HG03060 (cell line): ENCODE measurements around the gene CFAP157.

ENCODE experiments used
- ATAC-seq: cut with Tn5 transposase; IDR thresholded peaks from one replicate; pipeline ENCODE4 v1.9.1; 2021; ENCODE audit warnings: low read depth, moderate number of reproducible peaks; ENCODE audit not compliant: unreplicated experiment

Gene CFAP157

DNA sequence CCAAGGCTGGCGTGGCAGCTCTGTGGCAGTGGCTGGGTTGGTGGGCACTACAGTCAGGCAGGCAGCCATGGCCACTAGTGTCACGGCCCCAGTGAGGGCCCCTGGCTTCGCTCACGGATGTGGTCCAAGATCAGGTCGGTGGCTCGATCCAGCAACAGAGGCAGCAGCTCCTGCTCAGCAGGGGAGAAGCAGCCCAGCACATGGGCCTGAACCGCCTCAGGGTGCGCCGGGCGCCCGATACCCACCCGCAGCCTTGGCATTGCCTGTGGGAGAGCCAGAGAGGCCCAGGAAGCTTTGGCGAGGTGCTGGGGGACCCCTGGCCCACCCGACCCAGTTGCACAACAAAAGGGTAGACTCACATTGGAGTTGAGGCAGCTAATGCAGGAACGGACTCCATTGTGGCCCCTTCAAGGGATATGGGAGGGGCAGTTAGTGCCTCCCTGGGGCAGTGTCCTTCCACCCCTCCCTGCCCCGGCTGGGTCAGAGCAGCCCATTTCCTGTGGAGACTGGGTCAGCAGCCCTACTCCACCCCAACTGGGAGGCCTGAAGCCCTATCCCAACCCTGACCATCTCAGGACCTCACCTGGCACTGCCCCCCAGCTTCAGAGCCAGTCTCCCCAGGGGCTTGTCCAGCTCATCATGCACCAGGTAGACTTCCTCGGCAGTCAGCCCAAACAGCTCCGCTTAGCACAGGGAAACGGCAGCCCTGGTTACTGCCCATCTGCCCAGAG is 7.4 kb downstream of the CFAP157 start:
- ATAC-seq: no peak

DNA sequence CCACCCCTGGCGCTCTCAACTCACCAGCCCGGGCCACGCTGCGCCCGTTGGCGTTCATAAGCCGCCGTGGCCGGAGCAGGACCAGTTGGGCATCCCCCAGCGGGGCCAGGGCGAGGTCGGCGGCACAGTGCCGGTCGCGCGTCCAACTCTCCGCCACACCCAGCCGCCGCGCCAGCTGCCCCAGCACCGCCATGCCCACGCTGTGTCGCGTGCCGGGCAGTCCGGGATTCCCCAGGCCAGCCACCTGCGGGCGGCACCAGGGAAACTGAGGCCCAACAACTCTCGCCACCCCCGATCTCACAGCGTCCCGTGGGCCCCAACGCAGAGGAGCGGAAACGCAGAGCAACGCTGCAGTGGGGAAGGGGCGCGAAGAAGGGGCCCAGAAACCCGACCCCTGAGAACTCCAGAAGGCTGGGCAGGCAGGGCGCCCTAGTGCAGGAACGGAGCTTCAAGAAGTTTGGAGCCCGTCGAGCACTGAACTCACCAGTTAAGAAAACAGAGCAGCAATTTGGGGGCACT is 8.2 kb downstream of the CFAP157 start:
- no peak for ATAC-seq

DNA sequence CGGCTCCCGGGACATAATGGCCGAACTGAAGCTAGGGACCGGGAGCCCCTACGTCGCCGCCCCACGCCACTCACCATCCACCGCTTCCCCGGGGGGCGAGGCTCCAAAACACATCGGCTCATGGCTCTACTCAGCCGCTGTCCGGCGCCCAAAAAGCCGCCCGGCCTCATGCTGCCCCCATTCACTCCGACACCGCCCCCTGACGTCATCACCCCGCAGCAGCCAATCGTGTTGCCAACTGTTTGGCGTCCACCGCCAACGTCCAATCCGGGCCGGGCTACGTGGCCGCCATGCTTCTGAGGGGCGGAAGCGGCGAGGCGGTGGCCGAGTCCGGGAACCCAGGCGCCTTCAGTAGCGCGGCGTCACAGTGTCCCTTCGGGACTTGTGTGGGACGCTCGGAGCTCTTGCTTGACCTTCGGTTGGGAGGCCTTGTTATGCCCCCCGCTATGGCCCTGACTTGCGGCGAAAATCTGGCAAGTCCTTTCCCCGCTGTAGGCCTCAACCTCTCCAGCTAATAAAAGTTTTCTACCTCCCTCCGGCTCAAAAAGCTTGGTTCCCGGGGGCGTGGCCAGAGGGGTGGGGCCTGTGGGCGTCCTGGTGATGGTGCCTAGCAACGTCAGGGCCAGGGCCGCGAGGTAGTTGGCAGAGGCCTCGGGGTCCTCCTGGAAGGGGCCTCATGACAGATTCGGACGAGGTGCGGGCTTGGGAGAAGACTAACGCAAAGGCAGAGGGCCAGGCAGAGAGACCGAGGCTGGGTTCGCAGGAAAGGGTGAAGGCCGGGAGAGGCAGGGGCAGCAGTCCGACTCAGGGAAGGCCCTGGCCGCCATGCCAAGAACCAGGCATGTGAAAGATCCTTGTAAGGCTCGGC is 8.9 kb downstream of the CFAP157 start, which contains the start of the genes PTRH1 and TTC16:
PTRH1 (minus strand) TSS at position 194 of the 868 bp plus-strand sequence; CDS start at position 170, 24 bp downstream.
TTC16 (plus strand) TSS at position 610 of the 868 bp plus-strand sequence; CDS start at position 677, 67 bp downstream.
- peak; percentile 86 for ATAC-seq

DNA sequence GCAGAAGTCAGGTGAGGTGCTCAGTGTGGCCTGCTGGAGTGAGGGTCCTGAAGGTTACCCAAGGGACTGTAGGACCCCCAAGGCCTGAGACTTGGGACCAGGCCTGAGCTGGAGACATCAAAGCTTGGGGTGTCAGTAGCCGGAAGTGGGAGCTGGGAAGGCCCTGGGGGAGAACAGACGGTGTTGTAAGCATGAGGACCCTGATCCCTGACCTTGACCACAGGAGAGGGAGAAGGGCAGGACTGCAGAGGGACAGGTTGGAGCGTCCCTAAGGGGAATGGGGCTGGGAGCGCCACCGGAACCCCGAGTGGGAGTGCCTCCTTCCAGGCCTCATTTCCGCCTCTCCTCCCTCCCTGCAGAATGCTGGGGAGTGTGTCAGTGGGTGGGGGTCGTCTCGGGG is 9.6 kb downstream of the CFAP157 start:
- ATAC-seq: no peak

DNA sequence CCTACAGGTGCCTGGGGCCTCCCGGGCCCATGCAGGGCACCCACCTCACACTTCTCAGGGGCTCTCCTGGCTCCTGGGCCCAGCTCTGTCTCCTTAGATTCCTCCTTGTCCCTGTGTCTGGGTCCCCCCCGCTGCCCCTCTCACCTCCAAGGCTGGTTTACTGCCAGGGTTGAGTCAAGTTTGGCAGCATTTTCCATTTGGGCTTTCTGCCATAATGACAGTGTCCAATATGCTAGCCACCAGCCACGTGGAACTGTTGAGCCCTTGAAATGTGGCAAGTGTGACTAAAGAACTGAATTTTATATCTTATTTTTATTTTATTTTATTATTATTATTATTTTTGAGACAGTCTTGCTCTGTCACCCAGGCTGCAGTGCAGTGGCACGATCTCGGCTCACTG is 11.0 kb downstream of the CFAP157 start:
- no peak for ATAC-seq

DNA sequence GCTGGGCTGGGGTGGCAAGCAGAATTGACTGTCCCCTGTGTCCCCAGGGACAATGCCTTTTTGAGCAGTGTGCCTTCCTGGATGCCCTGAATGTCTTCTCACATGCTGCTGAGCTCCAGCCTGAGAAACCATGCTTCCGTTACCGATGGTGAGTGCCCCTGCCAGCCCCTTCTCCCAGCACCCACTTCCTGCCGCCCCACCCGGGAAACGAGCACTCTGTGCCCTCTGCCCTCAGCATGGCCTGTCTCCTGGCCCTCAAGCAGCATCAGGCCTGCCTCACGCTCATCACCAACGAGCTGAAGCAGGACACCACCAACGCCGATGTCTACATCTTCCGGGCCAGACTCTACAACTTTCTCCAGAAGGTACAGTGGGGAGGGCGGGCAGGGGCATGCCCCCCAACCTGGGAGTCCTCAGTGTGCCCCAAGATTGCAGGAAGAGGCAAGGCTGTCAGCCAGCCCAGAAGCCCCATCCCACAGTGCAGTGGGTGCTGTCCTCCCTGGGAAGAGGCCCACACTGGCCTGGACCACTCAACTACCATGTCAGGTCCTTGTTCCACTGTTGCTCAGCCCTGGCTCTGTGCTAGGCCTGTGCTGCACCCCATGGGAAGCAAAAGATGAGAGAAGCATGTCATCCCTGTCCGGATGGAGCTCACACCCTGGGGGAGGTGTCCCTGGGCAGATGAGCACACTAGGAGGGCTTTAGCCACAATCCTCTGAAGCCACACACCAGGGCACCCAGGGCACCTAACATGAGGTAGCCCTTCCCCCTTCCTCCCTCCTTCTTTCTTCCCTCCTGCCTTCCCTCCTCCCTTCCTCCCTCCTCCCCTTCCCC is 13.5 kb downstream of the CFAP157 start:
- no peak for ATAC-seq

DNA sequence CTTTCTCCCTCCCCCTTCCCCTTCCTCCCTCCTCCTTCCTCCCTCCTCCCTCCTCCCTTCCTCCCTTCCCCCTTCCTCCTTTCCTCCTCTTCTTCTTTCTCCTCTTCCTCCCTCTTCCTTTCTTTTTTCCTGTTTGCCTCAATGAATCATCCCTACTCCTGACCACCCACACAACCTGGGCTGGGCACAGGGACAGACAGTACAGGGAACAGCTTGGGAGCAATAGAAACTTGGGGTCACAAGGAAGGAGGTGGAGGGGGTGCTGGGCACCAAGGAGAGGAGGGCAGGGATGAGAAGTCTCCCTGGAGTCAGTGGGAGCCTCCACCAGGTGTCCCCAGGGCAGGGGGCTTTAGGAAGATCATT is 14.1 kb downstream of the CFAP157 start:
- no peak for ATAC-seq

DNA sequence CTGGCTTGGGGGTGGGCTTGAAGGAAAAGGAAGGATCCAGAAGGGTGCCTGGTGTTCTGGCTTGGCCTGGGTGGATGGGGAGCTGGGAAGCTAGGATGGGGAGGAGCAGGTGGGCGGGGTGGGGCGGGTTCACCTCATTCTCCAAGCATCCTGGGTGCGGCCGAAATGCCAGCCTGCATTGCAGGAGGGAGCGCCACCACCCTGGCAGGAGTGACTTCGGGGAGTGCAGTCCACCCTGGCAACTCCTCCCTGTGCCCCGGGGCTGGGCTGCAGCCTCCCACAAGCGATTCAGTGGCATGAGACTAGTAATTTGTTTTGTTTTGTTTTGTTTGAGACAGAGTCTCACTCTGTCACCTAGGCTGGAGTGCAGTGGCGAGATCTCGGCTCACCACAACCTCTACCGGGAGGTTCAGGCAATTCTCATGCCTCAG is 14.6 kb downstream of the CFAP157 start:
- ATAC-seq: no peak

DNA sequence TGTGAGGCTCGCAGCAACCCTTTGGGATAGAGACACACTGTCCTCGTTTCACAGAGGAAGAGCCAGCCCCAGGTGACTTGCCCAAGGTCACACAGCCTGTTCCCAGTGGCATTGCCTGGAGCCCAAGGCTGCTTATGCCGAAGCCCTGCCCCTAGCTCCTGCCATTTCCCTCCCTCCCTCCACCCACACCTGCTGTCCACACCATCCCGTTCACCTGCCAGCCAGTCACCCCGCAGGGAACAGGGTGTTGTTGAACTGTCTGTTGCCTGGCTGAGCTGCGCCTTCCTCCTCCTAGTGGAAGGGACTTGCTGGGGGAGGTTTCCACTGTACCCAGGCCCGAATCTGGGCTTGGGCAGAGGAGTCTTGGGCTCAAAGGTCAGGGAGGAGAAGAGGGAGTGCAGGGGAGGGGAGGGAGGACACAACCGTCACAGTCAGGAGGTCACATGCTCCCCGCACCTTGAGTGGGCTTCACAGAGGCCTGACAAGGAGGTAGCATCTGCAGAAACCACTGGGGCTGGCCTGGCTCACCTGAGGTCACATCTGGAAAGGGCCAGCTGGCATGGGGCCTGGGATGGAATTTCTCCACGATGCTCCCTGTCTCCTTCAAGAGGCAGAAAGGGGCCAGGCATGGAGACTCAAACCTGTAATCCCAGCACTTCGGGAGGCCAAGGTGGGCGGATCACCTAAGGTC is 15.4 kb downstream of the CFAP157 start:
- ATAC-seq: no peak

DNA sequence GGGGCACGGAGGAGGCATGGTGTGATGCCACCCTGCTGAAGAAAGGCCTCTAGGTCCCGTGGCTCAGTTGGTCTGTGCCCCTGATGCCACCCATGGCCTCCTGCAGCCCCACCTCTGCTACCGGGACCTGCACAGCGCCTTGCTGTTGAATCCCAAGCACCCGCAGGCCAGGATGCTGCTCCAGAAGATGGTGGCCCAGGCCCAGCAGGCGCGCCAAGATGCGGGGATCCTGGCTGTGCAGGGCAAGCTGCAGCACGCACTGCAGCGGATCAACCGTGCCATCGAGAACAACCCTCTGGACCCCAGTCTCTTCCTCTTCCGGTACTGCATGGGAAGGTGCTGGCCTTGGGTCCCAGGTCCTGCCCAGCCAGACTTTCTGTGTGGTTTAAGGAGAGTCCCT is 16.2 kb downstream of the CFAP157 start:
- no peak for ATAC-seq

DNA sequence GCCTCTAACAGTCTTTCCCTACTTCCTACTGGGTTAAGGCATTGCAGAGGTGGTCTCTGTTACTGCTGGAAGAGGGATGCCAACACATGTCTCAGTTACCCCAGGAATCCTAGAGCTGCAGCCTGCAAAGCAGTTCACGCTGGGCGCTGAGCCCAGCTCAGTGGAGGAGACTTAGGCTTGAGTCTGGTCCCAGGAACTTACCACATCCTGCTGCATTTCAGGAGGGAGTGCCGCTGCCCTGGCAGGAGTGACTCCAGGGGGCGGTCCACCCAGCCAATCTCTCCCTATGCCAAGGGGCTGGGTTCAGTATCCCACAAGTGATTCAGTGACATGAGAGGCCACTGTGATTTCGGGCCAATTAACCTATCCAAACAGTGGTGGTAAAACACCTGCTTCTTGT is 16.7 kb downstream of the CFAP157 start:
- ATAC-seq: no peak

DNA sequence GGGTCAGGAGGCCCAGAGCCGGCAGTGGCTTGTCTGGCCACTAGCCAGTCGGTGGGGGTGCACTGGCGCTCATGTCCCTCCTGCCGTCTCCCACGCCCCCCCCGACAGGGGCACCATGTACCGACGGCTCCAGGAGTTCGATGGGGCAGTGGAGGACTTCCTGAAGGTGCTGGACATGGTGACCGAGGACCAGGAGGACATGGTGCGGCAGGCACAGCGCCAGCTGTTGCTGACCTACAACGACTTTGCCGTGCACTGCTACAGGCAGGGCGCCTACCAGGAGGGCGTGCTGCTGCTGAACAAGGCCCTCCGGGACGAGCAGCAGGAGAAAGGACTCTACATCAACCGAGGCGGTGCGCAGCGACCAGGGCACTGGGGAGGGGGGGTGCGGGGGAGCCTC is 17.2 kb downstream of the CFAP157 start:
- ATAC-seq: no peak

DNA sequence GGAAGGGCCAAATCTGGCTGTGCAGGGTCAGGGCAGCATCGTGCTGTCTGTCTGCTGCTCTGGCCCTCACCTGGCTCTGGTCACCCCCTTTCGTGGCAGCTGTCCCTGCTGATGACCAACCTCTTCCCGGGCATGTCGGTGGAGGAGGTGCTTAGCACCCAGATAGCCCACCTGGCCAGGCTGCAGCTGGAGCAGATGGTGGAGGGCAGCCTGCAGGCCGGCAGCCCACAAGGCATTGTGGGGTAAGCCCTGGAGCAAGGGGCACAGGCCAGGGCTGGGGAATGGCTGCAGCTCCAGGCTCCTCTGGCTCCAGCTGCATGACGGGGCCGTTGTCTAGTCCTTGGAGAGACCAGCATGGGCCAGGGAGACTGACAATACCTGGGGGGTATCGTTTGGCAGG is 20.1 kb downstream of the CFAP157 start:
- ATAC-seq: no peak

DNA sequence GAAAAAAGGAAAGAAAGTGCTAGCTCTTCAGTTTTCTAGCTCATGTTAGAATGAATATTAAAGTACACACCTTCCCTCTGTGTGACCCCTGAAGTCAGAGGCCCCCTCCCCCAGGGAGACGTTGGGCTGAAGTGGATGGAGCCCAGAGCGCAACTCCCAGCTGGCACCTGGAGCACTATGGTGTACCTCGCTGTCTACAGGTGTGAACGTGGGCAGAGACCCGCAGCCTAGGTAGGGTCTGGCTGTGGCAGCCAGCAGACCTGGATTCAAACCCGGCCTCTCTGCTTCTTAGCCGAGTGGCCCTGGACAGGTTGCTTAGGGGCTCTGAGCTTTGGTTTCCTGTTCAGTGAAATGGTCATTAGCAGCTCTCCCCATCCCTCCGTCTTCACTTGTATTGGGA is 22.0 kb downstream of the CFAP157 start:
- ATAC-seq: no peak

DNA sequence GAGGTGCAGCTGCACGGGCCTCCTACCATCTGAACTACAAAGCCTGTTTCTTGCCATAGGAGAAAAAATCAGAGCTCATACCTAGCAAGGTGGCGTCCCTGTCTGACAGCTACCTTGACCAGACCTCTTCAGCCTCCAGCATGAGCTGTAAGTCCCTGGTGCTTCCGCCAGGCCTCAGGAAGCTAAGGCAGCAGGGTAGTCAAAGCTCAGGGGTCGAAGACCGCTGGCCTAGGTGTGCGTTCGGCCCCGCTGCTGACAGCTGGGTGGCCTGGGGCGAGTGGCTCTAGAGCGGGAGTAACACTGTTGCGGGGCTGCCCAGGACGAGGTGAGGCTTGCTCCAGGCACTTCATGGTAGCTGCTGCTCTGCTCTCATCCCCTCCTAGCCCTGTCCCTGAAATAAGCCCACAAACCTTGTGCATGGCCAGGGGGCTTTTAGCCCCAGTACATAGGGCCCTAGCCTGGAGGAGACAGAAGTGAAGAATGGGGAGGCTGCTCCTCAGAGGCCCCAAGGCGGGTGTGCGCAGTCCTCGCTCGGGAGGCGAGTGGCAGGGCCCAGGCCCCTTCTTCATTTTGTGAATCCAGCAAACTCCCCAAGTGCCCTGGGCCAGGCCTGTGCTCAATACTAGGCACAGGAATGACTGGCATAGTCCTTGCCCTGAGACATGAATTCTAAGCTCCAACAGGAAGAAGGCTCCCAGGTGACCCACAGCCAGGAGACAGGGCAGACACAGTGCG is 22.9 kb downstream of the CFAP157 start:
- no peak for ATAC-seq

DNA sequence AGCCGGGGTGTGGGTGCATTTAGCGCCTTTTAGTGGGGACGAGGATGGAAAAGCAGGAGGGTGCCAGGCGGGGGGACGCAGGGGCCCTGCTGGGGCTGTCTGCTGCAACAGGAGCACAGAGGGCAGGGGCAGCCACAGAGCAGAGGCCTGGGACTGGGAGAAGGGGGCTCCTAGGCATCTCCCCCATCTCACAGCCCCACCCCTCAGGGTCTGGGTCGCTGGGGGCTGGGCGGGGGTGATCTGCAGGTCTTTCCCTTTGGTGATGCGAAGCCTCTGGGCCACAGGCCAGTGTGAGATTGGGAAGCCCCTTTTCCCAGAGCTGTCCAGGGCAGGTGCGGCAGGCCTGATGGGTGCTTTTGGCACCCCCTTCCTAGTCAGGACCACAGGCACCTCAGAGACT is 23.5 kb downstream of the CFAP157 start:
- no peak for ATAC-seq

DNA sequence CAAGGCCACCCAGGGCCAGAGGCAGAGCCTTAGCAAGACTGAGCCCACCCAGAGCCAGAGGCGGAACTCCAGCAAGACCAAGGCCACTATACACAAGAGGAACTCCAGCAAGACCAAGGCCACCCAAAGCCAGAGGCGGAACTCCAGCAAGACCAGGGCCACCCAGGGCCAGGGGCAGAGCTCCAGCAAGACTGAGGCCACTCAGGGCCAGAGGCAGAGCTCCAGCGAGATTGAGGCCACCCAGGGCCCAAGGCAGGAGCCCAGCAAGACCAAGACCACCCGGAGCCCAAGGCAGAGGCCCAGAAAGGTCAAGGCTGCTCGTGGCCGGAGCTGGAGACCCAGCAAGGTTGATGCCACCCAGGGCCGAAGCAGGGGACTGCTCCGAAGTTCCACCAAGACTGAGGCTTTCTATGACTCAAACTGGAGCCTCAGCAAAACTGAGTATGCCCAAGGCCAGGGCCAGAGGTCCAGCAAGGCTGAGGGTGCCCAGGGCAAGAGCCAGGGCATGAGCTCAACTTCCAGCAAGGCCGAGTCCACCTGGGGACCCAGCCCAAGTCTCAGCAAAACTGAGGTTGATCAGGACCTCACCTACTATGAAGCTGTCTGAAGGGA is 24.1 kb downstream of the CFAP157 start:
- no peak for ATAC-seq

DNA sequence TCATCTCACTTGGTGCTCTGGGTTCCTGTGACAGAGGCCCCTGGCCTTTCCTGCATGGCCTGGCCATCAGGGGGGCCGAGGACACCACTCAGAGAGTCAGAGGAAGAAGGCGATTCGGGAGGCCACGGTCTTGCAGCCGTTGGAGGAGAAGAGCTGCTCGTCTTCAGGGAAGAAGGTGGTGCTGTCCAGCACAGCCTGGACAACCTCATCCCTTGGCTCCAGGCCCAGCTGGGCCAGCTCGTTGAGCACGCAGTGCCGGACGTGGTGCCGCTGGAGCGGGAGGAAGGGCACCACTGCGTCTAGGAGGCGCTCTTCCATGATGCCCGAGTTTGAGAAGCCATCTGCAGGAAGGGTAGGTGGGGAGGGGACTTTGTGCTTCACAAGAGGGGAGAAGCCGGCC is 25.1 kb downstream of the CFAP157 start:
- no peak for ATAC-seq

DNA sequence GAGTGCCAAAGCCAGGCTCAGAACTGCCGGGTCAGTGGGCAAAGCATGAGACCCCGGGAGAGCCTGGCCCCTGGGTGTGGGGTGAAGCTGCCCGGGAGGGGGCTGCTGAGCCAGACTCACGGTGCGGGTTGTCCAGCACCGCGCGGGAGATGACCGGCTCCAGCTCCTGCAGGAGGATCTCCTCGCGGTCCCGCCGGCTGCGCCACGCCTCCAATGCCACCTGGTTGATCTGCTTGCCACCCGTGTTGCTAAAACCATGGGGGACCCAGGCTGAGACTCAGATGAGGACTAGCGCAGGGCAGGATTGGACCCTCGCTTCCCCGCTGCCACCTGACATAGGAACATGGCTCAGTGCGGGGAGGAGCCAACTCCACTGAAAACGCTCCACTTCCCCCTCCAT is 25.7 kb downstream of the CFAP157 start:
- no peak for ATAC-seq
